HepG2 (cell line): ENCODE measurements around the gene TARS3. TPM values are rescaled to one million over a fixed set of nuclear protein-coding genes. Genes with fewer than 3 reads are reported as not detected.
A peak's percentile ranks its signal among the peaks of the same experiment; 100 is the strongest.

ENCODE experiments used
- CAMTA2 ChIP-seq: sonication (generic); formaldehyde crosslinking; IDR thresholded peaks from 2 replicates; pipeline ENCODE4 v1.4.0; 2020; ENCODE audit warnings: mild to moderate bottlenecking, missing genetic modification reagents, borderline replicate concordance
- EED ChIP-seq: sonication (generic); formaldehyde crosslinking; IDR thresholded peaks from 2 replicates; pipeline ENCODE4 v1.5.0; 2020; ENCODE audit warnings: mild to moderate bottlenecking, missing genetic modification reagents
- FOXO4 ChIP-seq: sonication (generic); formaldehyde crosslinking; conservative IDR thresholded peaks from 2 replicates; pipeline ENCODE4 v1.8.1; 2023; ENCODE audit warnings: missing genetic modification reagents
- HINFP ChIP-seq: sonication (generic); formaldehyde crosslinking; IDR thresholded peaks from 2 replicates; pipeline ENCODE4 v1.4.0; 2020; ENCODE audit warnings: low read depth, mild to moderate bottlenecking, missing genetic modification reagents
- HIVEP1 ChIP-seq: sonication (generic); formaldehyde crosslinking; IDR thresholded peaks from 2 replicates; pipeline ENCODE4 v1.4.0; 2020; ENCODE audit warnings: mild to moderate bottlenecking, missing genetic modification reagents
- HMGXB4 ChIP-seq, 2 experiments: sonication (generic) in 1 of 2; formaldehyde crosslinking in 1 of 2; IDR thresholded peaks; 2 replicates each; pipeline versions ENCODE4 v1.4.0 to v1.6.1; 2018 to 2020; ENCODE audit warnings: missing genetic modification reagents in 2 of 2, borderline replicate concordance in 1 of 2, low read depth in 1 of 2, mild to moderate bottlenecking in 1 of 2, missing biosample characterization in 1 of 2
- MAZ ChIP-seq, 2 experiments: sonication (generic) in 1 of 2; formaldehyde crosslinking in 1 of 2; IDR thresholded peaks; 2 replicates each; pipeline versions ENCODE4 v1.5.0 to v1.6.1; 2012 to 2020; ENCODE audit warnings: low read depth in 2 of 2, mild to moderate bottlenecking in 2 of 2, borderline replicate concordance in 1 of 2, improper control_type of control experiment in 1 of 2, low read length in 1 of 2, missing genetic modification reagents in 1 of 2, moderate library complexity in 1 of 2
- MED13 ChIP-seq: sonication (generic); formaldehyde crosslinking; IDR thresholded peaks from 2 replicates; pipeline ENCODE4 v1.5.0; 2020; ENCODE audit warnings: missing genetic modification reagents
- MED8 ChIP-seq: sonication (generic); formaldehyde crosslinking; IDR thresholded peaks from 2 replicates; pipeline ENCODE4 v1.8.1; 2023; ENCODE audit warnings: mild to moderate bottlenecking, missing genetic modification reagents; ENCODE audit not compliant: insufficient replicate concordance
- NKX3-1 ChIP-seq: sonication (generic); formaldehyde crosslinking; IDR thresholded peaks from 2 replicates; pipeline ENCODE4 v1.5.0; 2020; ENCODE audit warnings: missing genetic modification reagents
- POGZ ChIP-seq: sonication (generic); formaldehyde crosslinking; IDR thresholded peaks from 2 replicates; pipeline ENCODE4 v1.4.0; 2020; ENCODE audit warnings: mild to moderate bottlenecking, missing genetic modification reagents
- RFXANK ChIP-seq: IDR thresholded peaks from 2 replicates; pipeline ENCODE4 v1.6.1; 2016
- SMYD3 ChIP-seq: sonication (generic); formaldehyde crosslinking; IDR thresholded peaks from 2 replicates; pipeline ENCODE4 v1.8.1; 2023; ENCODE audit warnings: mild to moderate bottlenecking, missing genetic modification reagents
- ZNF570 ChIP-seq: sonication (generic); formaldehyde crosslinking; IDR thresholded peaks from 2 replicates; pipeline ENCODE4 v1.4.0; 2020; ENCODE audit warnings: mild to moderate bottlenecking, missing genetic modification reagents, borderline replicate concordance
- ZNF605 ChIP-seq: sonication (generic); formaldehyde crosslinking; IDR thresholded peaks from 2 replicates; pipeline ENCODE4 v1.8.0; 2022; ENCODE audit warnings: mild to moderate bottlenecking, missing genetic modification reagents
- ZNF616 ChIP-seq: sonication (generic); formaldehyde crosslinking; IDR thresholded peaks from 2 replicates; pipeline ENCODE4 v1.5.0; 2020; ENCODE audit warnings: low read depth, mild to moderate bottlenecking, missing genetic modification reagents
- ZNF768 ChIP-seq: sonication (generic); formaldehyde crosslinking; IDR thresholded peaks from 2 replicates; pipeline ENCODE4 v1.4.0; 2020; ENCODE audit warnings: missing genetic modification reagents
- polyA plus RNA-seq, 8 experiments: library from polyadenylated mRNA; depleted of rRNA in 3 of 8; stranded (reverse) in 7 of 8; unstranded in 1 of 8; fragments of >200 nt; fragmentation: Illumina TruSeq in 4 of 8; extraction: Trizol in 4 of 8; gene quantifications; 2 replicates each; pipeline versions ENCODE4 v1.2.1 to v1.2.3, GENCODE V29; 2011 to 2016; ENCODE audit warnings: low read depth in 4 of 8, missing spikeins in 1 of 8, mixed read lengths in 1 of 8; ENCODE audit not compliant: insufficient read depth in 1 of 8
- total RNA-seq, 5 experiments: library from RNA; depleted of rRNA; stranded (reverse); fragments of >200 nt; fragmentation: Illumina TruSeq; extraction: Trizol; gene quantifications; 2 replicates each; pipeline ENCODE4 v1.2.3, GENCODE V29; 2016; ENCODE audit warnings: low read depth in 1 of 5
- TF ChIP-seq, protein P1 (sequence below): sonication (generic); formaldehyde crosslinking; IDR thresholded peaks from 2 replicates; pipeline ENCODE4 v1.4.0; 2020; ENCODE audit warnings: missing genetic modification reagents
- TF ChIP-seq, protein P2 (sequence below): sonication (generic); formaldehyde crosslinking; IDR thresholded peaks from 2 replicates; pipeline ENCODE4 v1.4.0; 2020; ENCODE audit warnings: mild to moderate bottlenecking, low read depth, missing genetic modification reagents

Gene TARS3
- total and polyA plus RNA-seq, 2 of the 13 experiments (the other 11 are each of a cell fraction or from before 2014, with no cell fraction given): 4.1 to 11.7 TPM

GRCh38 chr15:101615986-101616848 is 108.1 kb downstream of the TARS3 start (continued):
- TF ChIP-seq ZNF570 (CRISPR knock-in tag) (no peak), MAZ (IDR thresholded peaks at IDR 0.05; ENCODE audit: borderline replicate concordance, low read depth, low read length) (no peak), MAZ (CRISPR knock-in tag; IDR thresholded peaks at IDR 0.05; ENCODE audit: low read depth) (no peak), EED (CRISPR knock-in tag) (no peak), ZNF768 (no peak), RFXANK (CRISPR knock-in tag) (no peak), CAMTA2 (no peak; the same call in none of the 2 replicates), MED13 (no peak), ZNF616 (no peak), SMYD3 (CRISPR knock-in tag) (peak; percentile 92; the same call in 1 of the 2 replicates), MED8 (CRISPR knock-in tag) (peak; percentile 74), HMGXB4 (CRISPR knock-in tag; IDR thresholded peaks at IDR 0.05; ENCODE audit: borderline replicate concordance in 1 of 2, low read depth in 1 of 2) (no peak), HIVEP1 (CRISPR knock-in tag) (0 out of 2 replicates have a peak, but pooled peaks have one; percentile 51), NKX3-1 (CRISPR knock-in tag) (peak; percentile 64; the same call in 1 of the 2 replicates), ZNF605 (CRISPR knock-in tag) (peak; percentile 58; the same call in 1 of the 2 replicates), FOXO4 (CRISPR knock-in tag) (no peak), POGZ (CRISPR knock-in tag) (peak; percentile 85), HINFP (CRISPR knock-in tag) (no peak)
- TF ChIP-seq, protein P1, sequence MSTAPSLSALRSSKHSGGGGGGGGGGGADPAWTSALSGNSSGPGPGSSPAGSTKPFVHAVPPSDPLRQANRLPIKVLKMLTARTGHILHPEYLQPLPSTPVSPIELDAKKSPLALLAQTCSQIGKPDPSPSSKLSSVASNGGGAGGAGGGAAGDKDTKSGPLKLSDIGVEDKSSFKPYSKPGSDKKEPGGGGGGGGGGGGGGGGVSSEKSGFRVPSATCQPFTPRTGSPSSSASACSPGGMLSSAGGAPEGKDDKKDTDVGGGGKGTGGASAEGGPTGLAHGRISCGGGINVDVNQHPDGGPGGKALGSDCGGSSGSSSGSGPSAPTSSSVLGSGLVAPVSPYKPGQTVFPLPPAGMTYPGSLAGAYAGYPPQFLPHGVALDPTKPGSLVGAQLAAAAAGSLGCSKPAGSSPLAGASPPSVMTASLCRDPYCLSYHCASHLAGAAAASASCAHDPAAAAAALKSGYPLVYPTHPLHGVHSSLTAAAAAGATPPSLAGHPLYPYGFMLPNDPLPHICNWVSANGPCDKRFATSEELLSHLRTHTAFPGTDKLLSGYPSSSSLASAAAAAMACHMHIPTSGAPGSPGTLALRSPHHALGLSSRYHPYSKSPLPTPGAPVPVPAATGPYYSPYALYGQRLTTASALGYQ: peak; percentile 58; the same call in 1 of the 2 replicates
- TF ChIP-seq, protein P2, sequence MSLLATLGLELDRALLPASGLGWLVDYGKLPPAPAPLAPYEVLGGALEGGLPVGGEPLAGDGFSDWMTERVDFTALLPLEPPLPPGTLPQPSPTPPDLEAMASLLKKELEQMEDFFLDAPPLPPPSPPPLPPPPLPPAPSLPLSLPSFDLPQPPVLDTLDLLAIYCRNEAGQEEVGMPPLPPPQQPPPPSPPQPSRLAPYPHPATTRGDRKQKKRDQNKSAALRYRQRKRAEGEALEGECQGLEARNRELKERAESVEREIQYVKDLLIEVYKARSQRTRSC (CRISPR knock-in tag): no peak
